GM15510 (cell line): ENCODE data around the gene ACER3.

ENCODE experiments used
- POLR2A ChIP-seq: IDR thresholded peaks from 3 replicates; pipeline ENCODE4 v1.6.1; 2011; ENCODE audit warnings: borderline replicate concordance; ENCODE audit not compliant: insufficient read length; ENCODE audit errors: extremely low read depth

The ACER3 gene

GRCh38 chr11:76892306-76892705 is 31.6 kb downstream of the ACER3 start:
- TF ChIP-seq POLR2A: no peak

- no peak for TF ChIP-seq POLR2A
Observed at GRCh38 chr11:76897233-76897632, 36.5 kb downstream of the ACER3 start.

- no peak for TF ChIP-seq POLR2A
Observed at GRCh38 chr11:76901144-76901543, 40.4 kb downstream of the ACER3 start.

- TF ChIP-seq POLR2A: no peak
Observed at GRCh38 chr11:76902121-76903014, 41.6 kb downstream of the ACER3 start.

GRCh38 chr11:76903325-76903724 is 42.6 kb downstream of the ACER3 start:
- no peak for TF ChIP-seq POLR2A

- TF ChIP-seq POLR2A: no peak
Observed at GRCh38 chr11:76910620-76911414, 50.1 kb downstream of the ACER3 start.

- TF ChIP-seq POLR2A: no peak
Observed at GRCh38 chr11:76911415-76911808, 50.7 kb downstream of the ACER3 start.

- TF ChIP-seq POLR2A: no peak
Observed at GRCh38 chr11:76916712-76917111, 56.0 kb downstream of the ACER3 start.

- TF ChIP-seq POLR2A: no peak
Observed at GRCh38 chr11:76918941-76919386, 58.2 kb downstream of the ACER3 start.

GRCh38 chr11:76919467-76919866 is 58.7 kb downstream of the ACER3 start:
- no peak for TF ChIP-seq POLR2A

GRCh38 chr11:76919887-76920746 is 59.4 kb downstream of the ACER3 start:
- no peak for TF ChIP-seq POLR2A

- no peak for TF ChIP-seq POLR2A
Observed at GRCh38 chr11:76927160-76927559, 66.4 kb downstream of the ACER3 start.

GRCh38 chr11:76935042-76935441 is 74.3 kb downstream of the ACER3 start:
- no peak for TF ChIP-seq POLR2A

- TF ChIP-seq POLR2A: no peak
Observed at GRCh38 chr11:76939219-76939631, 78.5 kb downstream of the ACER3 start.
